GM06990 (cell line): ENCODE data around the gene MTHFD1L.
A peak's percentile ranks its signal among the peaks of the same experiment; 100 is the strongest.
"Not testable (repeated sequence)": the region's sequence is repeated elsewhere in the genome, so short reads cannot be mapped to it uniquely, and the experiment has no call there.

Source experiments
- DNase-seq: peaks from one replicate; pipeline ENCODE4 v3.0.0-alpha.2; 2011; ENCODE audit not compliant: insufficient read length; ENCODE audit errors: extremely low read depth
- H3K27me3 ChIP-seq: replicated peaks from 2 replicates; pipeline ENCODE4 v1.6.0; 2011; ENCODE audit warnings: low read length; ENCODE audit not compliant: control insufficient read depth, insufficient read depth
- H3K36me3 ChIP-seq: 2 replicates; pipeline ENCODE4 v1.5.1; 2011; ENCODE audit warnings: low read length; ENCODE audit not compliant: control insufficient read depth, insufficient read depth
- H3K4me3 ChIP-seq: replicated peaks from 2 replicates; pipeline ENCODE4 v1.5.1; 2011; ENCODE audit warnings: low read depth, mild to moderate bottlenecking, control low read depth, low read length
- TF ChIP-seq, protein P1 (sequence below): IDR thresholded peaks from 2 replicates; pipeline ENCODE4 v1.5.1; 2011; ENCODE audit warnings: low read length, control low read depth, mild to moderate bottlenecking, inconsistent platforms; ENCODE audit not compliant: insufficient read depth, poor library complexity, severe bottlenecking

Gene MTHFD1L

GRCh38 chr6:150865406-150866146, at the start of gene MTHFD1L:
Gene MTHFD1L, plus strand, starts transcription at chr6:150865702. Its CDS starts 121 bp downstream, at chr6:150865823.
- DNase-seq: peak; percentile 86

DNA sequence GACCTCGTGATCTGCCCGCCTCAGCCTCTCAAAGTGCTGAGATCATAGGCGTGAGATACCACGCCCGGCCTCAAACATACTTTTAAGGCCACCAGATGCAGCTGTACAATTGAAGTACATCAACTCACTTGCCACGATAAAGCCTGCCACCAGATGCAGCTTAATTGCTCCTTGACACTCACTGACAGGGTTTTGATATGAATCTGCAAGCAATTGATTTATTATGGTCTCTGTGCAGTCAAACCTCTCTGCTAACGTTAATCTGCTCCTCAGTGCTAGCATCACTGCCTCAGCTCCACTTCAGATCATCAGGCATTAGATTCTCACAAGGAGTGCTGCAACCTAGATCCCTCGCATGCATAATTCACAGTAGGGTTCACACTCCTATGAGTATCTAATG, 48.9 kb upstream of the MTHFD1L start:
- not testable (repeated sequence) for H3K27me3 ChIP-seq, H3K36me3 ChIP-seq, DNase-seq, H3K4me3 ChIP-seq

More at GRCh38 chr6:150865406-150866146, at the start of gene MTHFD1L:
- H3K27me3 ChIP-seq: no peaks in the 10 kb centered on the region
- TF ChIP-seq, protein P1, sequence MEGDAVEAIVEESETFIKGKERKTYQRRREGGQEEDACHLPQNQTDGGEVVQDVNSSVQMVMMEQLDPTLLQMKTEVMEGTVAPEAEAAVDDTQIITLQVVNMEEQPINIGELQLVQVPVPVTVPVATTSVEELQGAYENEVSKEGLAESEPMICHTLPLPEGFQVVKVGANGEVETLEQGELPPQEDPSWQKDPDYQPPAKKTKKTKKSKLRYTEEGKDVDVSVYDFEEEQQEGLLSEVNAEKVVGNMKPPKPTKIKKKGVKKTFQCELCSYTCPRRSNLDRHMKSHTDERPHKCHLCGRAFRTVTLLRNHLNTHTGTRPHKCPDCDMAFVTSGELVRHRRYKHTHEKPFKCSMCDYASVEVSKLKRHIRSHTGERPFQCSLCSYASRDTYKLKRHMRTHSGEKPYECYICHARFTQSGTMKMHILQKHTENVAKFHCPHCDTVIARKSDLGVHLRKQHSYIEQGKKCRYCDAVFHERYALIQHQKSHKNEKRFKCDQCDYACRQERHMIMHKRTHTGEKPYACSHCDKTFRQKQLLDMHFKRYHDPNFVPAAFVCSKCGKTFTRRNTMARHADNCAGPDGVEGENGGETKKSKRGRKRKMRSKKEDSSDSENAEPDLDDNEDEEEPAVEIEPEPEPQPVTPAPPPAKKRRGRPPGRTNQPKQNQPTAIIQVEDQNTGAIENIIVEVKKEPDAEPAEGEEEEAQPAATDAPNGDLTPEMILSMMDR: peak; percentile 57
- H3K36me3 ChIP-seq: no peaks in the 10 kb centered on the region
- H3K4me3 ChIP-seq: peak within 1 kb of the TSS; percentile 76

DNA sequence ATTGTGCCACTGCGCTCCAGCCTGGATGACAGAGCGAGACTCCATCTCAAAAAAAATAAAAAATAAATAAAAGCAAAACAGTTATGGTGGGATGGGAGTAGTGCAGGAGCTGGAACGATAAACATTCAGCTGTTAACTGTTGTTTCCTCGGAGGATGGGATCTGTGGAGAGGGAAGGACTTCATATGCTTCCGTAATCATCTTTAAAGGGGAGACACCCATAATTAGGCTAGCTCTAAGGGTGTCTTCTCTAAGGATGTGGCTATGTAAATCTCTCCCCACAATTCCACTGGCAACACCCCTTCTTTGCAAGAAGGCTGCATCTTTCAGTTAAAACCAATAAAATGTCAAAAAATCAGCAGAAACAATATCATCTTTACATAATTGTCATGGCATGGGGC, 42.6 kb upstream of the MTHFD1L start:
- Histone ChIP-seq H3K4me3 (no peak overlapping the region), H3K36me3 (no peaks in the 10 kb centered on the region), H3K27me3 (no peaks in the 10 kb centered on the region)
- DNase-seq: no peak
- TF ChIP-seq, protein P1: no peak

DNA sequence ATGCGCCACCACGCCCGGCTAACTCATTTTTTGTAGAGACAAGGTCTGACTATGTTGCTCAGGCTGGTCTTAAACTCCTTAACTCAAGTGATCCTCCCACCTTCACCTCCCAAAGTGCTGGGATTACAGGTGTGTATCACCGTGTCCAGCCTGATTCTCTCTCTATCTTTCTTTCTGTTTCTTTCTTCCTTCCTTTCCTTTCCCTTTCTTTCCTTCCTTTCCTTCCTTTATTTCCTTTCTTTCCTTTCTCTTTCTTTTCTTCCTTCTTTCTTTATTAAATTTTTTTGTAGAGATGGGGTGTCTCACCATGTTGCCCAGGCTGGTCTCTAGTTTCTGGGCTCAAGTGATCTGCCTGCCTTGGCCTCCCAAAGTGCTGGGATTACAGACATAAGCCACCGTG, 38.7 kb upstream of the MTHFD1L start:
- TF ChIP-seq, protein P1: no peak
- DNase-seq: no peak
- no peaks in the 10 kb centered on the region for H3K36me3 ChIP-seq
- no peak overlapping the region for H3K4me3 ChIP-seq
- no peaks in the 10 kb centered on the region for H3K27me3 ChIP-seq

DNA sequence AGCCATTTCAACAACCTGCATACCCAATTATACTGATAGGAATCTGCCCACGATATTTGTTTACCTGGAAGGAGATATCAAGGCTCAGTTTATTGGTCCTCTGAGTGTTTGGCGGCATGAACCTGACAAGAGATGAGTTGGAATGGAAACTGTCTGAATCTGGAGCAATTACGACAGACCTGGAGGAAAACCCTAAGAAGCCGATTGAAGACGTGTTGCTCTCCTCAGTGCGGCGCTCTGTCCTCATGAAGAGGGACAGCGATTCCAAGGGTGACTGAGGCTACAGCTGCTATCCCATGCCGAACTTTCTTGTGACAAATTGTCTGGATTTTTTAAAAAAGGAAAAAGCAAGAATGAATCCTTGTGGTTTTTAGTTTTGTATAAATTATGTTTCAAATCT, 37.4 kb upstream of the MTHFD1L start:
- H3K36me3 ChIP-seq, H3K4me3 ChIP-seq, DNase-seq, H3K27me3 ChIP-seq: not testable (repeated sequence)

DNA sequence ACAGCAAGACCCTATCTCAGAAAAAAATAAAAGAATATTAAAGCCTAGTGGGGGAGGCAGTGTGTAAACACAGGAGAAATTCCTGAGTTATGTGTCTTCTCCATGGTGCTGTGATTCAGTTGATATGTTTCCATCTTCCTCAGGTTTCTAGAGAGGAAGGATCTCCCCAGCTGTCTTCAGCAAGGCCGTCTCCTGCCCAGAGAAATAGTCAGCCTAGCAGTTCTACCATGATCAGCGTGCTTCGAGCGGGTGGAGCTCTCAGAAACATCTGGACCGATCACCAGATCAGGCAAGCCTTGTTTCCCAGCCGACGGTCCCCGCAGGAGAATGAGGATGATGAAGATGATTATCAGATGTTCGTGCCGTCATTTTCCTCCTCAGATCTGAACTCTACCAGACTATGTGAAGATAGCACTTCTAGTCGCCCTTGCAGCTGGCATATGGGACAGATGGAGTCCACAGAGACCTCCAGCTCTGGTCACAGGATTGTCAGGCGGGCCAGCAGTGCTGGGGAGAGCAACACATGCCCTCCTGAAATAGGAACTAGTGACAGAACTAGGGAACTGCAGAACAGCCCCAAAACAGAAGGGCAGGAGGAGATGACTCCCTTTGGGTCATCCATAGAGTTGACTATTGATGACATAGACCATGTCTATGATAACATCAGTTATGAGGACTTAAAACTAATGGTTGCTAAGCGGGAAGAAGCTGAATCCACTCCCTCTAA, 34.9 kb upstream of the MTHFD1L start:
- Histone ChIP-seq H3K4me3 (no peak overlapping the region), H3K36me3 (no peaks in the 10 kb centered on the region), H3K27me3 (no peaks in the 10 kb centered on the region)
- DNase-seq: no peak
- TF ChIP-seq, protein P1: no peak
